Endothelial cell of umbilical vein (primary cell): Measurements from ENCODE around the gene ZNF652. TPM values are rescaled to one million over a fixed set of nuclear protein-coding genes. Genes with fewer than 3 reads are reported as not detected.

Experiments used
- BruUV-seq: library from RNA; stranded (reverse); fragments of 400-500 nt; replicated peaks from 2 replicates; lab custom pipeline; 2021; lab: Mats Ljungman, UMichigan
- CTCF ChIA-PET: fragments of 300-600, 350-600 bp; sonication (Branson Sonifier 250); formaldehyde crosslinking; loops from one replicate; lab custom pipeline; 2021; ENCODE audit warnings: antibody characterized with exemption, inconsistent platforms; lab: Charles Lee
- POLR2A ChIA-PET: fragments of 300-600, 350-600 bp; sonication (Branson Sonifier 250); formaldehyde crosslinking; loops from one replicate; lab custom pipeline; 2021; ENCODE audit warnings: antibody characterized with exemption, inconsistent platforms; lab: Charles Lee
- DNase-seq: peaks from one replicate; pipeline ENCODE4 v3.0.0-alpha.2; 2011; ENCODE audit warnings: low read depth, low spot score
- FAIRE-seq: peaks from 2 replicates; lab custom pipeline; 2011; peaks lifted over from hg19 to GRCh38; lab: Jason Lieb, UNC
- H2AFZ ChIP-seq: 2 replicates; pipeline ENCODE4 v1.6.0; 2012; ENCODE audit warnings: low read depth, low read length, control low read depth, inconsistent platforms
- H3K27ac ChIP-seq: 2 replicates; pipeline ENCODE4 v1.5.1; 2011; ENCODE audit warnings: low read depth, mild to moderate bottlenecking, control low read depth, low read length, moderate library complexity; ENCODE audit not compliant: insufficient read depth
- H3K27me3 ChIP-seq, 2 experiments: 2 replicates each; pipeline versions ENCODE4 v1.6.0 to v1.6.1; 2011; ENCODE audit warnings: low read length in 2 of 2, mixed read lengths in 1 of 2; ENCODE audit not compliant: control insufficient read depth in 2 of 2, insufficient read depth in 2 of 2
- H3K36me3 ChIP-seq, 2 experiments: 2 replicates in 1 of 2; 3 replicates in 1 of 2; pipeline ENCODE4 v1.5.1; 2011; ENCODE audit warnings: low read length in 2 of 2, mild to moderate bottlenecking in 1 of 2, moderate library complexity in 1 of 2; ENCODE audit not compliant: control insufficient read depth in 2 of 2, insufficient read depth in 2 of 2; ENCODE audit errors: extremely low read depth in 1 of 2
- H3K4me1 ChIP-seq: 3 replicates; pipeline ENCODE4 v1.5.1; 2011; ENCODE audit warnings: mild to moderate bottlenecking, low read length; ENCODE audit not compliant: control insufficient read depth, insufficient read depth; ENCODE audit errors: extremely low read depth
- H3K4me2 ChIP-seq: 2 replicates; pipeline ENCODE4 v1.6.1; 2011; ENCODE audit warnings: low read length, control low read depth, mixed read lengths; ENCODE audit not compliant: insufficient read depth
- H3K4me3 ChIP-seq, 3 experiments: fragments of 200-600 bp in 1 of 3; sonication (generic), shearing (Covaris generic) in 1 of 3; replicated peaks in 1 of 3; 2 replicates each; pipeline ENCODE4 v1.5.1; 2011 to 2016; ENCODE audit warnings: control low read depth in 3 of 3, low read length in 3 of 3, mild to moderate bottlenecking in 2 of 3, inconsistent platforms in 1 of 3, low read depth in 1 of 3, moderate library complexity in 1 of 3; ENCODE audit not compliant: insufficient read depth in 1 of 3
- H3K79me2 ChIP-seq: 2 replicates; pipeline ENCODE4 v1.6.0; 2012; ENCODE audit warnings: low read length, inconsistent platforms; ENCODE audit not compliant: control insufficient read depth, insufficient read depth
- H3K9ac ChIP-seq: replicated peaks from 2 replicates; pipeline ENCODE3; 2011; ENCODE audit warnings: low read length, control low read depth; ENCODE audit not compliant: insufficient read depth; ENCODE audit errors: extremely low read depth
- H3K9me1 ChIP-seq: replicated peaks from 3 replicates; pipeline ENCODE4 v1.6.0; 2011; ENCODE audit warnings: mild to moderate bottlenecking, low read length; ENCODE audit not compliant: control insufficient read depth, insufficient read depth; ENCODE audit errors: extremely low read depth
- H3K9me3 ChIP-seq: replicated peaks from 2 replicates; pipeline ENCODE4 v1.5.1; 2012; ENCODE audit warnings: low read length, inconsistent platforms; ENCODE audit not compliant: control insufficient read depth, insufficient read depth
- H4K20me1 ChIP-seq: replicated peaks from 2 replicates; pipeline ENCODE3; 2011; ENCODE audit warnings: mild to moderate bottlenecking, low read length; ENCODE audit not compliant: control insufficient read depth, insufficient read depth; ENCODE audit errors: extremely low read depth
- CTCF ChIP-seq, 2 donors: IDR thresholded peaks; 1 replicate in 1 of 2; 2 replicates in 1 of 2; pipeline ENCODE4 v1.5.1; 2011; ENCODE audit warnings: low read length in 2 of 2, mild to moderate bottlenecking in 2 of 2, moderate library complexity in 2 of 2, control low read depth in 1 of 2, inconsistent platforms in 1 of 2, low read depth in 1 of 2; ENCODE audit not compliant: insufficient read depth in 1 of 2; ENCODE audit errors: extremely low read depth in 1 of 2
- FOS ChIP-seq: IDR thresholded peaks from 2 replicates; pipeline ENCODE4 v1.6.1; 2011; ENCODE audit warnings: mild to moderate bottlenecking, low read length, moderate library complexity, borderline replicate concordance; ENCODE audit not compliant: insufficient read depth
- GATA2 ChIP-seq: IDR thresholded peaks from 2 replicates; pipeline ENCODE4 v1.7.0; 2011; ENCODE audit warnings: low read depth, mild to moderate bottlenecking, moderate library complexity, mixed read lengths, low read length; ENCODE audit not compliant: insufficient read length, insufficient read depth
- JUN ChIP-seq: IDR thresholded peaks from 2 replicates; pipeline ENCODE4 v1.6.1; 2011; ENCODE audit warnings: borderline replicate concordance, low read depth; ENCODE audit not compliant: insufficient read length, insufficient read depth
- MAX ChIP-seq: IDR thresholded peaks from 2 replicates; pipeline ENCODE4 v1.6.1; 2011; ENCODE audit not compliant: insufficient read depth, insufficient read length
- POLR2AphosphoS5 ChIP-seq: IDR thresholded peaks from 2 replicates; pipeline ENCODE4 v1.6.1; 2012; ENCODE audit warnings: low read depth, mild to moderate bottlenecking, control low read depth, low read length, moderate library complexity; ENCODE audit not compliant: insufficient read depth
- dilution Hi-C: fragments of 300-500 bp; cut with MboI; formaldehyde crosslinking; loops from one replicate; pipeline ENCODE4 v1.15.0; 2019; ENCODE audit warnings: low sequenced_read_pairs; ENCODE audit not compliant: extremely low pct_ligation_motif_present
- intact Hi-C: fragments of 100-400 bp; cut with micrococcal nuclease; formaldehyde crosslinking; loops from one replicate; pipeline ENCODE4 v1.10.0; 2022
- polyA plus RNA-seq, 4 experiments: library from polyadenylated mRNA; depleted of rRNA in 3 of 4; stranded (reverse) in 3 of 4; unstranded in 1 of 4; fragments of >200 nt; gene quantifications; 2 replicates each; pipeline versions ENCODE4 v1.2.1 to v1.2.3, GENCODE V29; 2011 to 2012; ENCODE audit warnings: missing spikeins in 1 of 4
- total RNA-seq: library from RNA; stranded (reverse); gene quantifications from 2 replicates; pipeline ENCODE4 v1.2.3, GENCODE V29; 2021

The ZNF652 gene
- total and polyA plus RNA-seq, 2 donors (not counting 3 experiments of a cell fraction or from before 2014, with no cell fraction given): 6.1 to 18.6 TPM

- no peaks in the 10 kb centered on the region for H3K27me3 ChIP-seq
- FAIRE-seq (no peak), DNase-seq (no peak)
- no peaks in the 10 kb centered on the region for H3K36me3 ChIP-seq
- H3K27ac ChIP-seq: peak overlapping the region; percentile 85
- peaks cover 14% of the 10 kb centered on the region for H3K4me1 ChIP-seq
- H3K9me3 ChIP-seq: no peaks in the 10 kb centered on the region
- intact Hi-C loops: loop anchor here (1.0 to 2.0 kb wide), 2 partner anchors 30 to 69 kb away; partner anchors contain the start of gene PHOSPHO1
- no peaks in the 10 kb centered on the region for H3K9me1 ChIP-seq
- dilution Hi-C loops: no loop called here
- peak overlapping the region; percentile 85 for H3K9ac ChIP-seq
- ChIA-PET CTCF (interaction anchor here (1.0 to 2.2 kb wide), 4 partner anchors 30 to 81 kb away, joined by 3 to 12 read pairs (median 6); no protein-coding TSS in a partner anchor), POLR2A (interaction anchor here (0.6 kb wide), 1 partner anchor 568 kb away, joined by 4 read pairs; no protein-coding TSS in a partner anchor)
- no TSS peak for BruUV-seq
- TF ChIP-seq GATA2 (peak; percentile 22), FOS (peak; percentile 81), POLR2AphosphoS5 (no peak), CTCF (IDR thresholded peaks at IDR 0.05; ENCODE audit: extremely low read depth in 1 of 2, insufficient read depth in 1 of 2, low read depth in 1 of 2, low read length in 2 of 2) (no peak), JUN (peak; percentile 52), MAX (no peak)
- no peaks in the 10 kb centered on the region for H4K20me1 ChIP-seq
- peak overlapping the region; percentile 83 for H3K4me2 ChIP-seq
- H3K4me3 ChIP-seq: peak overlapping the region; percentile 43 to 51 (median 51)
- peak overlapping the region; percentile 91 for H2AFZ ChIP-seq
- H3K79me2 ChIP-seq: no peaks in the 10 kb centered on the region
These were observed 101.2 kb downstream of the ZNF652 start for GRCh38 chr17:49260817-49261291.
